Muscle of arm (tissue), 14 donors: ENCODE results near the gene SDR42E2. TPM values are rescaled to one million over a fixed set of nuclear protein-coding genes. Genes with fewer than 3 reads are reported as not detected.
"Not testable (repeated sequence)": the region's sequence is repeated elsewhere in the genome, so short reads cannot be mapped to it uniquely, and the experiment has no call there.

Source experiments
- DNase-seq: peaks from one replicate; pipeline ENCODE4 v3.0.0-alpha.2; 2013
- long read RNA-seq, 11 donors: transcript quantifications; one replicate each; lab custom pipeline, GENCODE V29; 2026
- polyA plus RNA-seq, 12 donors: library from polyadenylated mRNA; unstranded; fragments of 120-200 nt; gene quantifications; one replicate each; pipeline ENCODE4 v1.2.1, GENCODE V29; 2013; ENCODE audit not compliant: insufficient read length in 12 of 12

SDR42E2 gene
- under 1 TPM in 9 of 12 donors, not detected in 3; 0.05 to 0.18 (median 0.08) TPM for polyA plus RNA-seq
- long read RNA-seq, donor 1: 0 reads
- long read RNA-seq, donor 2: 0 reads
- long read RNA-seq, donor 3: 0 reads
- long read RNA-seq, donor 4: 0 reads
- long read RNA-seq, donor 5: 0 reads
- long read RNA-seq, donor 6: 0 reads
- long read RNA-seq, donor 7: 0 reads
- long read RNA-seq, donor 8: 0 reads
- long read RNA-seq, donor 9: 0 reads
- long read RNA-seq, donor 10: 0 reads
- long read RNA-seq, donor 11: 0 reads

DNA sequence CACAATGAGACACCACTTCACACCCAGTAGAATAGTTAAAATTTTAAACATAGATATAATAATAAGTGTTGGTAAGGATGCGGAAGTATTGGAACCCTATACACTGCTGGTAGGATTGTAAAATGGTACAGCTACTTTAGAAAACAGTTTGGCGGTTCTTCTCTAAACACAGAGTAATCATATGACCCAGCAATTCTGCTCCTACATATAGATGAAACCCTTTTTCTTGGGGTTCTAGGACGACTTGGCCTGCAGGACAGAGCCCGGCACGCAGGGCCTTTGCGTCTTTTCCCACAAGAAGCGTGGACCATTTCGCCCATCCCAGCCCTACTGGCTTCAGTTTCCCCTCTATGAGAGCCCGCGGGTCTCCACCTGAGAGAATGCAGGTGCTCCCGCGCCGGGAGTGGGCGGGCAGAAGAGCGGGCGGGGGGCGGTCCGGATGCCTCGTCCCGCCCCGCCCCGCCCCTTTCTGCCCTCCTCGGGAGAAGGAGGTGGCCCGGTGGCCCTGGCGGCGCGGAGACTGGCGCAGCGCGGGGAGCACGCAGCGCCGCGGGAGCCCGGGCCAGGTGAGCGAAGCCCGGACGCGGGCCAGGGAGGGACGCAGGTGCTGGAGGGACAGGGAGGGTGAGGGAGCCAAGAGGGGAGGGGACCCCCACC lies at the start of gene SDR42E2:
SDR42E2 (plus strand) TSS at position 508 of the 657 bp plus-strand sequence. CDS start 3,077 bp downstream, outside the sequence.
- no peak for DNase-seq

DNA sequence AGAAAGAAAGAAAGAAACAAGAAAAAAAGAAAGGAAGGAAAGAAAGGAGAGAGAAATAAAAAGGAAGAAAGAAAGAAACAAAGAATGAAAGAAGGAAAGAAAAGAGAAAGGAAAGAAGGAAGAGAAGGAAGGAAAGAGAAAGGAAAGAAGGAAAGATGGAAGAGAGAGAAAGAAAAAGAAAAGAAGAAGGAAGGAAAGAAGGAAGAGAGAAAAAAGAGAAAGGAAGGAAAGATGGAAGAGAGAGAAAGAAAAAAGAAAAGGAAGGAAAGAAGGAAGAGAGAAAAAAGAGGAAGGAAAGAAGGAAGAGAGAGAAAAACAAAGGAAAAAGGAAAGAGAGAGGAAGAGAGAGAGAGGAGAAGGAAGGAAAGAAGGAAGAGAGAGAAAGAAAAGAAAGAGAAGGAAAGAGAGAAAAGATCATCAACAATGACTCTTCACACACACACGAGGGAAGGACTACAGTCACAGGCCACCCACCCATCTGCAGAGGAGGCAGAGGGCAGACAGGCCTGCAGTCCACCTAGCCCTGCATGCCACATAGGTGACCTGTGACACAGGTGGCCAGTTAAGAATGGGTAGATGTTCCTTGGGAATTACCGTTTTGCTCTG lies 46.1 kb upstream of the SDR42E2 start:
- no peak for DNase-seq

DNA sequence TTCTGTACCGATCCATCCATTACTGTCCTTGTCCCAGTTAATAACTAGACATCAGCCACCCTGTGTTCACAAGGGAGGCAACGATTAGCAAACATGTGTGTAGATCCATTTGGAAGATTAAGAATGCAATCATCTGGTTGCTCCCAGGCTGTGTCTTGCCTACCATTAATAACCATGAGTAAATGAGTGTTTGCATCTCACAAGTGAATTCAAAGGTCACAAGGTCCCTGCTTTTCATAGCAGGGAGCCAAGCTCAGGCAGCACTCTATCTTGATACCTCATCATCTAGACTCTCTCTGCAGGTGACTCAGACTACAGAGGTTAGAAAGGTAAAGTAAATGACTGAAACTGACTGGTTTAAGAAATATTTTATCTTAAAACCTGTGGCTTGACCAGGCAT lies 44.7 kb upstream of the SDR42E2 start:
- DNase-seq: no peak

GRCh38 chr16:22120440-22120839 lies 41.9 kb upstream of the SDR42E2 start:
- DNase-seq: no peak

DNA sequence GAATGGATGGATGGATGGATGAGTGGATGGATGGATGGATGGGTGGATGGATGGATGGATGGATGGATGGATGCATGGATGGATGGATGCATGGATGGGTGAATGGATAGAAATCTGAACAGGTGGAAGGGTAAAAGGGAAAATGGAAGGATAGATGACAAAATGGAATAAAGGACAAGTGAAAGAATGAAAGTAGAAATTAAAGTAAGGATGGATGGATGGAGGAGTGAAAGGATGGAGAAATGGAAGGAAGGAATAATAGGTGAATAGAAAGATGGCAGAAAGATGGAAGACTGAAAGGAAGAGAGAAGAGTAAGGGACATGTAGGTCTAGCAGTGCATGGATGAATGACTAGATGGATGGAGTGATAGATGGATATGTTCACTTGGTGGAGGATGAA lies 40.1 kb upstream of the SDR42E2 start:
- no peak for DNase-seq

GRCh38 chr16:22123146-22123545 lies 39.2 kb upstream of the SDR42E2 start:
- no peak for DNase-seq

GRCh38 chr16:22123759-22124490 lies 38.4 kb upstream of the SDR42E2 start:
- DNase-seq: no peak

GRCh38 chr16:22124583-22125284 lies 37.6 kb upstream of the SDR42E2 start:
- DNase-seq: no peak

GRCh38 chr16:22126037-22126558 lies 36.2 kb upstream of the SDR42E2 start:
- DNase-seq: no peak

DNA sequence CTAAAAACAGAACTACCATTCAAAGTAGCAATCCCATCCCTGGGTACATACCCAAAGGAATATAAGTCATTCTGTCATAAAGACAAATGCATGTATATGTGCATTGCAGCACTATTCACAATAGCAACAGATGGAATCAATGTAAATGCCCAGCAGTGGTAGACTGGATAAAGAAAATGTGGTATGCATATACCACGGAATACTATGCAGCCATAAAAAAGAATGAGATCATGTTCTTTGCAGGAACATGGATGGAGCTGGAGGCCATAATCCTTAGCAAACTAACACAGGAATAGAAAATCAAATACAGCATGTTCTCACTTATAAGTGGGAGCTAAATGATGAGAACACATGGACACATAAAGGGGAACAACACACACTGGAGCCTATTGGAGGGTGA lies 33.8 kb upstream of the SDR42E2 start:
- DNase-seq: not testable (repeated sequence)

- no peak for DNase-seq
Observed at GRCh38 chr16:22130528-22130927, 31.8 kb upstream of the SDR42E2 start.

- no peak for DNase-seq
Observed at GRCh38 chr16:22132801-22133200, 29.5 kb upstream of the SDR42E2 start.

DNA sequence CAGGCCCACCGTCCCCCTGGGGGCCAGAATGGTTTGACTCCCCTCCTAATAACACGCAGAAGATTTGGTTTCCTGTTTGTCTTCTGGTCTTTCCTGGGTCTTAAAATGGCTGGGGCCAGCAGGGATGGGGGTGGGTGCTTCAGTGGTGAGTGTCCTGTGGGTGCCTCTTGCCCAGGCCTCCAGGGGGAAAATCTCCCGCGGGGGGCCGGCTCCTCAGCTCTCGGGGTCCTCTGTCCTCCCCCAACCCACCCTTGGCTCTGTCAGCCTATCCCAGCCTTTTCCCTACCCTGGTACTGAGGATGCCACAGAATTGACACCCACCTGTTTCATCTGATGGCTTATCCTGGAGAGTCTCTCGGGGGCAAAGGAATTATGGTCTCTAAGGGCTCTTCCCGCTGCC lies 23.8 kb upstream of the SDR42E2 start:
- DNase-seq: no peak

DNA sequence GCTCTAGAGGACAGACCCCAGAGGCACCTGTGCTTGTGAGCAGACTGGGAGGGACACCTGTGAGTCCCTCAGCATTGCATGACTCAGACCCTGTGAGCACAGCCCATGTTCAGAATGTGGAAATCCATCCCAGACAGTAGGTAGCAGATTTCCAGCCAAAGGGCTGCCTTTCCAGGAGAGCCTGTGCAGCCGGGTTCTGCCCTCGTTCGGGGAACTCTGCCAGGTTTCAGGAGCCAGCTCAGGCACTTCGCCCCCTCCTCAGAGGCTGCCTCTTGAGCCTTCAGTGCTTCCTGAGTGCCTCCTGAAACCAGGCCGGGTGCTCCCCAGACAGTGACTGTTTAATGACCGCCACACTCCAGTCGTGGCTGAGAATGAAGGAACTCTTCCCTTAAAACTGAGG lies 23.3 kb upstream of the SDR42E2 start:
- DNase-seq: no peak

- DNase-seq: no peak
Observed at GRCh38 chr16:22139732-22140131, 22.6 kb upstream of the SDR42E2 start.

DNA sequence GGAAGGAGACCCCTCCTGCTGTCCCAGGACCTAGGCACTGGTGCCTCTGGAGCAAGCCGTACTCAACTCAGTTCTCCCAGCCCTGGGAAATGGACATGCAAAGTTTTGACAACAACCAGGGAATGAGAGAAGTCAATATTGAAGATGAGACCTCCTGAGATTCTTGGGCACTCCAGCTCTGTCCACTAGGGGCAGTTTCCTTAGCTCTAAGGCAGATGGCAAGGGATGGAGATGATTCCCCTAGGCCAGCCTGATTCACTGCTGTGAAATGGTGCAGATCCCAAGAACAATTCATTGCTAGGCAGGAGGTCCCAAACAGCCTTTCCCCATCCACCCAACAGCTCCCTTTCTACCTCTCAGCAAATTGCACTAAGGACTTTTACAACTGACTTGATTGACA lies 20.5 kb upstream of the SDR42E2 start:
- DNase-seq: no peak

- no peak for DNase-seq
Observed at GRCh38 chr16:22144520-22144919, 17.8 kb upstream of the SDR42E2 start.

GRCh38 chr16:22147853-22148252 lies 14.5 kb upstream of the SDR42E2 start:
- DNase-seq: no peak

DNA sequence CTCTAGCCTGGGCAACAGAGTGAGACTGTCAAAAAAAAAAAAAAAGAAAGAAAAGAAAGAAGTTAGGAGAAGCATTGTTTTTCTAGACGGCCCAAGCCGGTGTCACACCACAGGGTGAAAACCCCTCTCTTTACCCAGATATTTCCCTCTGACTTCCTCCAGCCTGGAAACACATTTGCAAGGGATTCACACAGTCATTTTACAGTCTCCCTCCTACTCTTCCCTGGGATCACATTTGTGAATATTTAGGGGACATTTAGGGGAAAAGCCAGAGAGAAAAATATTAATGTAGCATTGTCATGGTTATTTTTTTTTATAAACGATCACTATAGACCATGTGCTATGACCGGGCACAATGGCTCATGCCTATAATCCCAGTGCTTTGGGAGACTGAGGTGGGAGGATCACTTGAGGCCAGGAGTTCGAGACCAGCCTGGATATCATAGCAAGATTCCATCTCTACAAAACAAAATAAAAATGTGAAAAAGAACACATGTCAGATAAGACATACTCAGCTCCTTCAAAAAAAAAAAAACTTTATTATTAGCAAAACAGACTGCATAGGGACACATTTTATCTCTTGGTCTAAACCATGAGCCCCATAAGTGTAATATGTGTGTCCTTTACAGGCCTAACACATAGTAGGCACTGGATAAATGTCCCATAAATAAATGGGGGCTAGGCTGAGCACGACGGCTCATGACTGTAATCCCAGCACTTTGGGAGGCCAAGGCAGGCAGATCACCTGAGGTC lies 10.9 kb upstream of the SDR42E2 start:
- DNase-seq: no peak

DNA sequence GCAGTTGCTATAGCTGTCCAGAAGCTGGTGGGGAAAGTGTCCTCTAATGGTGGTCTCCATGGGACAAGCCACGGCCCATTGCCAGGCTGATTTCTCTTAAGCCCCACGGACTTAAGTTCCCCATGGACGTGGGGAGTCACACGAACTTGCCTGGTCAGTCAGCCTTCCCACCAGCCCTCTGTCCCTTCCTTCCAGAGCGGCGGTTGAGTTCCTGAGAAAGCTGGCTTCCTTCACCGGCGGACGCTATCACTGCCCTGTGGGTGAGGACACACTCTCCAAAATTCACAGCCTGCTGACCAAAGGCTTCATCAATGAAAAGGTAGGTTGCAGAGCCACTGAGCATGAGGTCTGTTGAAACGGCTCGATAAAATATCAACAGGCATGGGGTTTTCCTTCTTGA lies 10.0 kb upstream of the SDR42E2 start:
- DNase-seq: no peak

DNA sequence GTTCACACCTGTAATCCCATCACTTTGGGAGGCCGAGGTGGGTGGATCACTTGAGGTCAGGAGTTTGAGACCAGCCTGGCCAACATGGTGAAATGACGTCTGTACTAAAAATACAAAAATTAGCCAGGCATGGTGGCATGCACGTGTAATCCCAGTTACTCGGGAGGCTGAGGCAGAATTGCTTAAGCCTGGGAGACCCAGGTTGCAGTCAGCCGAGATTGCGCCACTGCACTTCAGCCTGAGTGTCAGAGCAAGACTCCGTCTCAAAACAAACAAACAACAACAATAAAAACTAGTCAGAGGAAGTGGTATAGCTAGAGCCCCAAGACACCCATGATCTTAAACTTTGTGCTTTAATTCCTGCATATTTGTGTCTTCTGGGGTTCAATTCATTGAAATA lies 9.2 kb upstream of the SDR42E2 start:
- DNase-seq: not testable (repeated sequence)
